NCI-H1930 (cell line): ENCODE data around the gene SEC62.

Experiments
- DNase-seq, 2 experiments: peaks; one replicate each; lab custom pipeline; 2025; lab: John Stamatoyannopoulos, UW

The SEC62 gene

GRCh38 chr3:169966951-169967915 is 626 bp downstream of the SEC62 start:
- peak in 1 of 2 experiments; percentile 9 for DNase-seq

- DNase-seq, result no peak
Observed at GRCh38 chr3:169968224-169968885, 1.7 kb downstream of the SEC62 start.

- no peak for DNase-seq
Observed at GRCh38 chr3:169969174-169970095, 2.8 kb downstream of the SEC62 start.

- no peak for DNase-seq
Observed at GRCh38 chr3:169970847-169971246, 4.2 kb downstream of the SEC62 start.

GRCh38 chr3:169971522-169971921 is 4.9 kb downstream of the SEC62 start:
- no peak for DNase-seq

GRCh38 chr3:169980055-169980454 is 13.4 kb downstream of the SEC62 start:
- DNase-seq, result no peak

- no peak for DNase-seq
Observed at GRCh38 chr3:169984292-169984691, 17.7 kb downstream of the SEC62 start.

GRCh38 chr3:169990431-169990830 is 23.8 kb downstream of the SEC62 start:
- no peak for DNase-seq

GRCh38 chr3:169992156-169992555 is 25.5 kb downstream of the SEC62 start:
- DNase-seq, result no peak

GRCh38 chr3:169992781-169993180 is 26.2 kb downstream of the SEC62 start:
- DNase-seq, result no peak

- no peak for DNase-seq
Observed at GRCh38 chr3:169993761-169994160, 27.2 kb downstream of the SEC62 start.

GRCh38 chr3:169996063-169996462 is 29.5 kb downstream of the SEC62 start:
- no peak for DNase-seq

GRCh38 chr3:169998668-169999131 is 32.1 kb downstream of the SEC62 start:
- no peak for DNase-seq

GRCh38 chr3:169999433-169999832 is 32.8 kb downstream of the SEC62 start:
- DNase-seq, result no peak

- no peak for DNase-seq
Observed at GRCh38 chr3:170000051-170000450, 33.4 kb downstream of the SEC62 start.

- no peak for DNase-seq
Observed at GRCh38 chr3:170002231-170002630, 35.6 kb downstream of the SEC62 start.

GRCh38 chr3:170002879-170003278 is 36.3 kb downstream of the SEC62 start:
- DNase-seq, result no peak

- no peak for DNase-seq
Observed at GRCh38 chr3:170003881-170004356, 37.3 kb downstream of the SEC62 start.

- DNase-seq, result no peak
Observed at GRCh38 chr3:170007031-170007663, 40.5 kb downstream of the SEC62 start.

- no peak for DNase-seq
Observed at GRCh38 chr3:170010498-170010897, 43.9 kb downstream of the SEC62 start.

GRCh38 chr3:170012683-170013400 is 46.2 kb downstream of the SEC62 start:
- DNase-seq, result no peak
